Activated CD4-positive, alpha-beta T cell treated with anti-CD3 and anti-CD28 coated beads, Interleukin-2, amount 50 U/mL, for 16 hours (primary cell): Measurements from ENCODE around the gene STX8.

Source experiments
- DNase-seq: peaks from one replicate; pipeline ENCODE4 v3.0.0-alpha.2; 2020

STX8 gene

GRCh38 chr17:9554715-9555114 is 20.9 kb downstream of the STX8 start:
- peak; percentile 63 for DNase-seq

- no peak for DNase-seq
These were observed 22.0 kb downstream of the STX8 start for GRCh38 chr17:9553596-9553995.

GRCh38 chr17:9553181-9553580 is 22.4 kb downstream of the STX8 start:
- DNase-seq: no peak

GRCh38 chr17:9549215-9549614 is 26.4 kb downstream of the STX8 start:
- peak; percentile 29 for DNase-seq

- no peak for DNase-seq
These were observed 31.4 kb downstream of the STX8 start for GRCh38 chr17:9544221-9544620.

- no peak for DNase-seq
These were observed 33.9 kb downstream of the STX8 start for GRCh38 chr17:9541718-9542117.

- no peak for DNase-seq
These were observed 37.0 kb downstream of the STX8 start for GRCh38 chr17:9538626-9539025.

GRCh38 chr17:9537177-9537776 is 38.3 kb downstream of the STX8 start:
- DNase-seq: no peak

- DNase-seq: no peak
These were observed 39.6 kb downstream of the STX8 start for GRCh38 chr17:9536061-9536460.

GRCh38 chr17:9533441-9533840 is 42.2 kb downstream of the STX8 start:
- DNase-seq: no peak

- DNase-seq: no peak
These were observed 42.9 kb downstream of the STX8 start for GRCh38 chr17:9532715-9533114.

GRCh38 chr17:9531034-9531433 is 44.6 kb downstream of the STX8 start:
- no peak for DNase-seq

- peak; percentile 10 for DNase-seq
These were observed 46.5 kb downstream of the STX8 start for GRCh38 chr17:9529033-9529700.

- DNase-seq: no peak
These were observed 47.8 kb downstream of the STX8 start for GRCh38 chr17:9527788-9528187.

- peak; percentile 28 for DNase-seq
These were observed 53.5 kb downstream of the STX8 start for GRCh38 chr17:9522074-9522473.

- DNase-seq: no peak
These were observed 54.6 kb downstream of the STX8 start for GRCh38 chr17:9521062-9521461.

GRCh38 chr17:9520649-9521048 is 55.0 kb downstream of the STX8 start:
- no peak for DNase-seq

- DNase-seq: no peak
These were observed 55.9 kb downstream of the STX8 start for GRCh38 chr17:9519583-9520272.

- peak; percentile 4 for DNase-seq
These were observed 58.2 kb downstream of the STX8 start for GRCh38 chr17:9517396-9517795.

GRCh38 chr17:9513266-9513665 is 62.4 kb downstream of the STX8 start:
- no peak for DNase-seq

GRCh38 chr17:9512323-9513168 is 63.1 kb downstream of the STX8 start:
- no peak for DNase-seq

GRCh38 chr17:9509236-9509816 is 66.3 kb downstream of the STX8 start:
- DNase-seq: no peak

- no peak for DNase-seq
These were observed 76.6 kb downstream of the STX8 start for GRCh38 chr17:9499041-9499440.
